ENCODE data around the gene C10orf67. TPM values are rescaled to one million over a fixed set of nuclear protein-coding genes. Genes with fewer than 3 reads are reported as not detected.
"Not testable (repeated sequence)": the region's sequence is repeated elsewhere in the genome, so short reads cannot be mapped to it uniquely, and the experiment has no call there.

The C10orf67 gene
- total RNA-seq, 1 donor from 2014 or later: not detected

GRCh38 chr10:23263441-23264164 is 81.0 kb downstream of the C10orf67 start:
- H3K4me3 Mint-ChIP-seq (ENCODE audit: low read depth): no peak overlapping the region
- H3K36me3 Mint-ChIP-seq (ENCODE audit: insufficient read depth): no peaks in the 10 kb centered on the region
- TF ChIP-seq CTCF (IDR thresholded peaks at IDR 0.05; ENCODE audit: unreplicated experiment): no peak
- H3K4me1 Mint-ChIP-seq (ENCODE audit: low read depth): peaks cover 7% of the 10 kb centered on the region
- no peak for DNase-seq (ENCODE audit: low spot score, unreplicated experiment)
- no peak overlapping the region for H3K27ac Mint-ChIP-seq
- peaks cover 6% of the 10 kb centered on the region for H3K27me3 Mint-ChIP-seq
- no peaks in the 10 kb centered on the region for H3K9me3 Mint-ChIP-seq (ENCODE audit: low read depth)

GRCh38 chr10:23262928-23263327 is 81.7 kb downstream of the C10orf67 start:
- no peak for DNase-seq (ENCODE audit: low spot score, unreplicated experiment)
- H3K27ac Mint-ChIP-seq: no peak overlapping the region
- H3K4me1 Mint-ChIP-seq (ENCODE audit: low read depth): peaks cover 7% of the 10 kb centered on the region
- H3K4me3 Mint-ChIP-seq (ENCODE audit: low read depth): no peak overlapping the region
- no peaks in the 10 kb centered on the region for H3K9me3 Mint-ChIP-seq (ENCODE audit: low read depth)
- H3K36me3 Mint-ChIP-seq (ENCODE audit: insufficient read depth): no peaks in the 10 kb centered on the region
- TF ChIP-seq CTCF (IDR thresholded peaks at IDR 0.05; ENCODE audit: unreplicated experiment): no peak
- peaks cover 6% of the 10 kb centered on the region for H3K27me3 Mint-ChIP-seq

- TF ChIP-seq CTCF (IDR thresholded peaks at IDR 0.05; ENCODE audit: unreplicated experiment): no peak
- H3K27me3 Mint-ChIP-seq: peaks cover 4% of the 10 kb centered on the region
- peaks cover 3% of the 10 kb centered on the region for H3K36me3 Mint-ChIP-seq (ENCODE audit: insufficient read depth)
- H3K9me3 Mint-ChIP-seq (ENCODE audit: low read depth): peaks cover 2% of the 10 kb centered on the region
- H3K27ac Mint-ChIP-seq: peak overlapping the region; percentile 33
- H3K4me3 Mint-ChIP-seq (ENCODE audit: low read depth): no peak overlapping the region
- DNase-seq (ENCODE audit: low spot score, unreplicated experiment): no peak
- peaks cover 7% of the 10 kb centered on the region for H3K4me1 Mint-ChIP-seq (ENCODE audit: low read depth)
Measured at GRCh38 chr10:23258516-23258915, 86.1 kb downstream of the C10orf67 start.

- Mint-ChIP-seq H3K27me3 (peaks cover 6% of the 10 kb centered on the region), H3K9me3 (ENCODE audit: low read depth) (peaks cover 7% of the 10 kb centered on the region), H3K4me3 (ENCODE audit: low read depth) (no peak overlapping the region), H3K4me1 (ENCODE audit: low read depth) (peaks cover 4% of the 10 kb centered on the region), H3K27ac (peak overlapping the region; percentile 82), H3K36me3 (ENCODE audit: insufficient read depth) (peaks cover 4% of the 10 kb centered on the region)
- no peak for TF ChIP-seq CTCF (IDR thresholded peaks at IDR 0.05; ENCODE audit: unreplicated experiment)
- DNase-seq (ENCODE audit: low spot score, unreplicated experiment): no peak
Measured at GRCh38 chr10:23253780-23254179, 90.8 kb downstream of the C10orf67 start.

GRCh38 chr10:23252859-23253258 is 91.7 kb downstream of the C10orf67 start:
- H3K4me3 Mint-ChIP-seq (ENCODE audit: low read depth): not testable (repeated sequence)

GRCh38 chr10:23241779-23242178 is 102.8 kb downstream of the C10orf67 start:
- not testable (repeated sequence) for H3K27ac Mint-ChIP-seq; H3K36me3 Mint-ChIP-seq (ENCODE audit: insufficient read depth); H3K4me1 Mint-ChIP-seq (ENCODE audit: low read depth); H3K27me3 Mint-ChIP-seq; H3K4me3 Mint-ChIP-seq (ENCODE audit: low read depth); DNase-seq (ENCODE audit: low spot score, unreplicated experiment)
- H3K9me3 Mint-ChIP-seq (ENCODE audit: low read depth): peaks cover 32% of the 10 kb centered on the region

More at GRCh38 chr10:23252859-23253258, 91.7 kb downstream of the C10orf67 start:
- H3K36me3 Mint-ChIP-seq (ENCODE audit: insufficient read depth); H3K9me3 Mint-ChIP-seq (ENCODE audit: low read depth); DNase-seq (ENCODE audit: low spot score, unreplicated experiment); H3K4me1 Mint-ChIP-seq (ENCODE audit: low read depth); H3K27me3 Mint-ChIP-seq: not testable (repeated sequence)
- H3K27ac Mint-ChIP-seq: peak overlapping the region; percentile 76
